Measurements from ENCODE around the gene RAB41. TPM values are rescaled to one million over a fixed set of nuclear protein-coding genes. Genes with fewer than 3 reads are reported as not detected.

The RAB41 gene
- not detected in 2 replicates for total RNA-seq
- polyA plus RNA-seq = not detected in 2 replicates
- not detected in 2 replicates for polyA plus RNA-seq (2012)
- not detected in 2 replicates for polyA minus RNA-seq (ENCODE audit: low replicate concordance)

DNA sequence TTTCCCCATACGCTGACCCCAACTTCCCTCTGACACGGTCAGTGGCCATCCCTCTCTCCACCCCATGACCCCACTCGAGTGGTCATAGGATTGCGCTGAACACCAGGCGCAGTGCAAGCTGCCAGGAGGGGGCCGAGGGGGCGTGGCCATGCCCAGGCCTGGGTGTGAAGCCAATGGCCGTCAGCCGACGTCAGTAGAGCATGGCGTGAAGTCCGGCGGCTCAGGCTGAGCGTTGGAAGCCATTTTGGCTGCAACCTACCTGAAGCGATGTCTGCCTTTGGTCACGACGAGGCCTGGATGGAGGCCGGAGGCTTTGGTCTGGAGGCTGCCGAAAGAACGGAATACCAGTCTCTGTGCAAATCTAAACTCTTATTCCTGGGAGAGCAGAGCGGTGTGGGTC lies at the start of gene RAB41:
TSS of gene RAB41 (plus strand) at position 222 of the 400 bp plus-strand sequence. CDS start at position 268, 46 bp downstream.
- Histone ChIP-seq H3K4me3 (replicated peaks in 1 of 4; ENCODE audit: control extremely low read depth in 1 of 4, insufficient read depth in 1 of 4, low read depth in 3 of 4, low read length in 4 of 4) (no peak within 1 kb of the TSS), H3K27ac (ENCODE audit: insufficient read depth, low read length) (no peak within 1 kb of the TSS), H2AFZ (ENCODE audit: low read length) (no peak within 1 kb of the TSS), H4K20me1 (ENCODE audit: control insufficient read depth, extremely low read depth, insufficient read depth, low read length) (no peaks in the 10 kb centered on the region), H3K36me3 (ENCODE audit: control insufficient read depth, insufficient read depth, low read length) (no peaks in the 10 kb centered on the region), H3K79me2 (ENCODE audit: control insufficient read depth, insufficient read depth, low read length) (no peaks in the 10 kb centered on the region), H3K9ac (ENCODE audit: insufficient read depth, low read length) (no peak within 1 kb of the TSS), H3K4me2 (ENCODE audit: extremely low read depth, insufficient read depth, low read length) (no peak within 1 kb of the TSS), H3K27me3 (ENCODE audit: control insufficient read depth, insufficient read depth, low read length) (no peaks in the 10 kb centered on the region), H3K4me1 (ENCODE audit: control insufficient read depth, extremely low read depth, insufficient read depth, low read length) (no peaks in the 10 kb centered on the region), H3K9me3 (ENCODE audit: control insufficient read depth, insufficient read depth, low read depth, low read length) (no peaks in the 10 kb centered on the region)
- DNase-seq (ENCODE audit: low read depth in 2 of 2) = no peak
- TF ChIP-seq, protein P1, sequence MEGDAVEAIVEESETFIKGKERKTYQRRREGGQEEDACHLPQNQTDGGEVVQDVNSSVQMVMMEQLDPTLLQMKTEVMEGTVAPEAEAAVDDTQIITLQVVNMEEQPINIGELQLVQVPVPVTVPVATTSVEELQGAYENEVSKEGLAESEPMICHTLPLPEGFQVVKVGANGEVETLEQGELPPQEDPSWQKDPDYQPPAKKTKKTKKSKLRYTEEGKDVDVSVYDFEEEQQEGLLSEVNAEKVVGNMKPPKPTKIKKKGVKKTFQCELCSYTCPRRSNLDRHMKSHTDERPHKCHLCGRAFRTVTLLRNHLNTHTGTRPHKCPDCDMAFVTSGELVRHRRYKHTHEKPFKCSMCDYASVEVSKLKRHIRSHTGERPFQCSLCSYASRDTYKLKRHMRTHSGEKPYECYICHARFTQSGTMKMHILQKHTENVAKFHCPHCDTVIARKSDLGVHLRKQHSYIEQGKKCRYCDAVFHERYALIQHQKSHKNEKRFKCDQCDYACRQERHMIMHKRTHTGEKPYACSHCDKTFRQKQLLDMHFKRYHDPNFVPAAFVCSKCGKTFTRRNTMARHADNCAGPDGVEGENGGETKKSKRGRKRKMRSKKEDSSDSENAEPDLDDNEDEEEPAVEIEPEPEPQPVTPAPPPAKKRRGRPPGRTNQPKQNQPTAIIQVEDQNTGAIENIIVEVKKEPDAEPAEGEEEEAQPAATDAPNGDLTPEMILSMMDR (conservative IDR thresholded peaks at IDR 0.05 in 1 of 2, IDR thresholded peaks at IDR 0.05 in 1 of 2; ENCODE audit: low read depth in 1 of 2, low read length in 2 of 2) = no peak
- no peak for TF ChIP-seq EZH2 (IDR thresholded peaks at IDR 0.05; ENCODE audit: low read length, missing control alignments)

DNA sequence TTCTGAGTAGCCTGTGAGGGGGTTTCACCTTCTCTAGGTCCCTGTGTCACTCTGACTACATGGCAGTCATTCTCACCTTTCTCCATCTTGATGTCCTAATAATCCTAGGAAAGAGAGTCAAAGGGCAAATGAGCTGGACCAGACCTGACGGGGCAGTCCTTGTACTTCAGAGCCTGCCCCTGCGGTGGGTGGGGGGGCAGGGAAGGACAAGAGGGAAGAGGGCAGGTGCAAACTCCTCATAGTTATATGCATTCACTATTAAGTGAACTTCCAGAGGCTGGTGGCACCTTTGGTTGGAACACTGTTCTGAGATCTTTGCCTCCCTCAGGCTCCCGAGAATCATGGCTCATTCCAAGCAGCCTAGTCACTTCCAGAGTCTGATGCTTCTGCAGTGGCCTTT lies 47.6 kb upstream of the RAB41 start, which contains the start of gene AWAT1:
TSS of gene AWAT1 (plus strand) at position 301 of the 400 bp plus-strand sequence. CDS start at position 342, 41 bp downstream.
- no peak within 1 kb of the TSS for H2AFZ ChIP-seq (ENCODE audit: low read length)

GRCh38 chrX:70240751-70241150 lies 41.2 kb upstream of the RAB41 start:
- Histone ChIP-seq H3K9me3 (ENCODE audit: control insufficient read depth, insufficient read depth, low read depth, low read length) (no peaks in the 10 kb centered on the region), H4K20me1 (ENCODE audit: control insufficient read depth, extremely low read depth, insufficient read depth, low read length) (no peaks in the 10 kb centered on the region), H3K9ac (ENCODE audit: insufficient read depth, low read length) (no peak overlapping the region), H3K4me2 (ENCODE audit: extremely low read depth, insufficient read depth, low read length) (no peak overlapping the region), H3K36me3 (ENCODE audit: control insufficient read depth, insufficient read depth, low read length) (no peaks in the 10 kb centered on the region), H3K27ac (ENCODE audit: insufficient read depth, low read length) (no peak overlapping the region), H2AFZ (ENCODE audit: low read length) (no peak overlapping the region), H3K4me1 (ENCODE audit: control insufficient read depth, extremely low read depth, insufficient read depth, low read length) (no peaks in the 10 kb centered on the region), H3K27me3 (ENCODE audit: control insufficient read depth, insufficient read depth, low read length) (no peaks in the 10 kb centered on the region), H3K79me2 (ENCODE audit: control insufficient read depth, insufficient read depth, low read length) (no peaks in the 10 kb centered on the region), H3K4me3 (replicated peaks in 1 of 4; ENCODE audit: control extremely low read depth in 1 of 4, insufficient read depth in 1 of 4, low read depth in 3 of 4, low read length in 4 of 4) (no peak overlapping the region)
- no peak for TF ChIP-seq EZH2 (IDR thresholded peaks at IDR 0.05; ENCODE audit: low read length, missing control alignments)
- TF ChIP-seq, protein P1 (conservative IDR thresholded peaks at IDR 0.05 in 1 of 2, IDR thresholded peaks at IDR 0.05 in 1 of 2; ENCODE audit: low read depth in 1 of 2, low read length in 2 of 2) = no peak
- DNase-seq (ENCODE audit: low read depth in 2 of 2) = no peak

More for the DNA sequence above, 47.6 kb upstream of the RAB41 start, which contains the start of gene AWAT1:
- no peaks in the 10 kb centered on the region for H3K4me1 ChIP-seq (ENCODE audit: control insufficient read depth, extremely low read depth, insufficient read depth, low read length)
- no peaks in the 10 kb centered on the region for H3K9me3 ChIP-seq (ENCODE audit: control insufficient read depth, insufficient read depth, low read depth, low read length)
- no peaks in the 10 kb centered on the region for H4K20me1 ChIP-seq (ENCODE audit: control insufficient read depth, extremely low read depth, insufficient read depth, low read length)
- no peak within 1 kb of the TSS for H3K4me3 ChIP-seq (replicated peaks in 1 of 4; ENCODE audit: control extremely low read depth in 1 of 4, insufficient read depth in 1 of 4, low read depth in 3 of 4, low read length in 4 of 4)
- no peaks in the 10 kb centered on the region for H3K79me2 ChIP-seq (ENCODE audit: control insufficient read depth, insufficient read depth, low read length)
- H3K36me3 ChIP-seq (ENCODE audit: control insufficient read depth, insufficient read depth, low read length) = no peaks in the 10 kb centered on the region
- H3K4me2 ChIP-seq (ENCODE audit: extremely low read depth, insufficient read depth, low read length) = no peak within 1 kb of the TSS
- no peak for TF ChIP-seq EZH2 (IDR thresholded peaks at IDR 0.05; ENCODE audit: low read length, missing control alignments)
- TF ChIP-seq, protein P1 (conservative IDR thresholded peaks at IDR 0.05 in 1 of 2, IDR thresholded peaks at IDR 0.05 in 1 of 2; ENCODE audit: low read depth in 1 of 2, low read length in 2 of 2) = no peak
- no peaks in the 10 kb centered on the region for H3K27me3 ChIP-seq (ENCODE audit: control insufficient read depth, insufficient read depth, low read length)
- no peak within 1 kb of the TSS for H3K9ac ChIP-seq (ENCODE audit: insufficient read depth, low read length)
- H3K27ac ChIP-seq (ENCODE audit: insufficient read depth, low read length) = no peak within 1 kb of the TSS
- no peak for DNase-seq (ENCODE audit: low read depth in 2 of 2)

All from fibroblast of lung (primary cell).